H1 (cell line): ENCODE data around the gene TGFB1. TPM values are rescaled to one million over a fixed set of nuclear protein-coding genes. Genes with fewer than 3 reads are reported as not detected.

Experiments used
- CTCF ChIA-PET: fragments of 300-600 bp; sonication (Branson Sonifier 250); formaldehyde crosslinking; loops from one replicate; lab custom pipeline; 2021; ENCODE audit not compliant: partially characterized antibody; lab: Charles Lee
- POLR2A ChIA-PET: fragments of 300-600 bp; sonication (Branson Sonifier 250); formaldehyde crosslinking; loops from one replicate; lab custom pipeline; 2021; ENCODE audit warnings: inconsistent platforms; ENCODE audit not compliant: partially characterized antibody; lab: Charles Lee
- DNase-seq, 2 experiments: peaks; one replicate each; pipeline versions ENCODE4 v3.0.0 to v3.0.0-alpha.2; 2010 to 2022; ENCODE audit warnings: low spot score in 2 of 2, low read depth in 1 of 2, mixed read lengths in 1 of 2
- FAIRE-seq: peaks from 2 replicates; lab custom pipeline; 2011; peaks lifted over from hg19 to GRCh38; lab: Jason Lieb, UNC
- H2AFZ ChIP-seq: 2 replicates; pipeline ENCODE4 v1.8.1; 2012; ENCODE audit warnings: low read length, inconsistent platforms
- H2AK5ac ChIP-seq: 2 replicates; pipeline ENCODE4 v1.6.1; 2013; ENCODE audit warnings: low read depth, low read length
- H2BK120ac ChIP-seq: replicated peaks from 2 replicates; pipeline ENCODE3; 2013; ENCODE audit warnings: low read depth, low read length, inconsistent platforms
- H2BK12ac ChIP-seq: 2 replicates; pipeline ENCODE4 v1.6.1; 2013; ENCODE audit warnings: low read depth, low read length
- H2BK15ac ChIP-seq: 2 replicates; pipeline ENCODE4 v1.6.1; 2013; ENCODE audit warnings: low read length
- H2BK20ac ChIP-seq: 2 replicates; pipeline ENCODE4 v1.6.1; 2013; ENCODE audit warnings: low read length
- H2BK5ac ChIP-seq: 2 replicates; pipeline ENCODE4 v1.6.1; 2013; ENCODE audit warnings: low read depth, low read length
- H3K14ac ChIP-seq: 2 replicates; pipeline ENCODE4 v1.6.1; 2013; ENCODE audit warnings: inconsistent platforms; ENCODE audit not compliant: insufficient read length
- H3K18ac ChIP-seq: 2 replicates; pipeline ENCODE4 v1.6.1; 2013; ENCODE audit warnings: low read length; ENCODE audit errors: extremely low read depth
- H3K23ac ChIP-seq: 2 replicates; pipeline ENCODE4 v1.6.1; 2013; ENCODE audit warnings: inconsistent platforms; ENCODE audit not compliant: insufficient read length
- H3K23me2 ChIP-seq: 2 replicates; pipeline ENCODE4 v1.6.1; 2013; ENCODE audit warnings: low read depth, low read length
- H3K27ac ChIP-seq: 2 replicates; pipeline ENCODE4 v1.6.1; 2011; ENCODE audit warnings: low read depth, low read length, inconsistent platforms
- H3K27me3 ChIP-seq, 4 experiments: replicated peaks in 1 of 4; 1 replicate in 1 of 4; 2 replicates in 3 of 4; pipeline versions ENCODE4 v1.6.1 to v1.8.1; 2011 to 2013; ENCODE audit warnings: low read length in 3 of 4, mild to moderate bottlenecking in 3 of 4, inconsistent platforms in 2 of 4, mixed read lengths in 2 of 4, moderate library complexity in 1 of 4; ENCODE audit not compliant: control insufficient read depth in 3 of 4, insufficient read depth in 3 of 4; ENCODE audit errors: extremely low read depth in 1 of 4
- H3K36me3 ChIP-seq, 4 experiments: 2 replicates each; pipeline versions ENCODE4 v1.6.1 to v1.8.1; 2011 to 2013; ENCODE audit warnings: mild to moderate bottlenecking in 4 of 4, low read length in 3 of 4, moderate library complexity in 2 of 4, control low read depth in 1 of 4, inconsistent platforms in 1 of 4; ENCODE audit not compliant: insufficient read depth in 4 of 4, control insufficient read depth in 2 of 4
- H3K4ac ChIP-seq: replicated peaks from 2 replicates; pipeline ENCODE3; 2013; ENCODE audit warnings: low read length, low read depth, mixed read lengths, inconsistent platforms; ENCODE audit not compliant: insufficient read length
- H3K4me1 ChIP-seq, 4 experiments: replicated peaks in 1 of 4; 1 replicate in 1 of 4; 2 replicates in 3 of 4; pipeline versions ENCODE4 v1.6.1 to v1.8.1; 2011 to 2013; ENCODE audit warnings: low read length in 3 of 4, inconsistent platforms in 2 of 4, mixed read lengths in 1 of 4; ENCODE audit not compliant: insufficient read depth in 4 of 4, control insufficient read depth in 3 of 4
- H3K4me2 ChIP-seq, 2 experiments: 2 replicates each; pipeline versions ENCODE4 v1.6.1 to v1.8.1; 2011 to 2013; ENCODE audit warnings: low read depth in 2 of 2, low read length in 2 of 2, control low read depth in 1 of 2, inconsistent platforms in 1 of 2, mild to moderate bottlenecking in 1 of 2; ENCODE audit not compliant: insufficient read depth in 1 of 2
- H3K4me3 ChIP-seq, 4 experiments: fragments of 200-600, 300-600 bp in 1 of 4; sonication (generic), shearing (Covaris generic), sonication (Bioruptor Twin) in 1 of 4; 2 replicates each; pipeline versions ENCODE4 v1.5.1 to v1.8.1; 2011 to 2016; ENCODE audit warnings: low read length in 4 of 4, low read depth in 3 of 4, control low read depth in 2 of 4, inconsistent platforms in 2 of 4, mild to moderate bottlenecking in 2 of 4, mixed read lengths in 1 of 4, moderate library complexity in 1 of 4; ENCODE audit not compliant: insufficient read depth in 2 of 4; ENCODE audit errors: extremely low read depth in 1 of 4
- H3K56ac ChIP-seq: replicated peaks from 2 replicates; pipeline ENCODE3; 2013; ENCODE audit warnings: low read depth, mild to moderate bottlenecking, mixed read lengths, low read length, inconsistent platforms; ENCODE audit not compliant: insufficient read length
- H3K79me1 ChIP-seq: 2 replicates; pipeline ENCODE4 v1.6.1; 2013; ENCODE audit warnings: low read depth, low read length, control low read depth
- H3K79me2 ChIP-seq, 2 experiments: 2 replicates each; pipeline versions ENCODE4 v1.6.1 to v1.8.1; 2012 to 2013; ENCODE audit warnings: low read length in 2 of 2, mild to moderate bottlenecking in 2 of 2, inconsistent platforms in 1 of 2; ENCODE audit not compliant: insufficient read depth in 2 of 2, control insufficient read depth in 1 of 2
- H3K9ac ChIP-seq, 4 experiments: replicated peaks in 1 of 4; 1 replicate in 1 of 4; 2 replicates in 3 of 4; pipeline versions ENCODE4 v1.6.1 to v1.8.1; 2011 to 2013; ENCODE audit warnings: low read depth in 3 of 4, low read length in 3 of 4, control low read depth in 2 of 4, mild to moderate bottlenecking in 2 of 4, moderate library complexity in 2 of 4, inconsistent platforms in 1 of 4; ENCODE audit errors: extremely low read depth in 1 of 4
- H3K9me3 ChIP-seq, 2 experiments: 2 replicates each; pipeline versions ENCODE4 v1.6.1 to v1.8.1; 2012 to 2013; ENCODE audit warnings: mild to moderate bottlenecking in 2 of 2, moderate library complexity in 2 of 2, control low read depth in 1 of 2, inconsistent platforms in 1 of 2, low read depth in 1 of 2, low read length in 1 of 2, mixed read lengths in 1 of 2; ENCODE audit not compliant: insufficient read depth in 2 of 2
- H4K20me1 ChIP-seq, 2 experiments: replicated peaks in 1 of 2; 2 replicates each; pipeline versions ENCODE3 to v1.8.1; 2011 to 2013; ENCODE audit warnings: inconsistent platforms in 2 of 2, low read length in 2 of 2, mild to moderate bottlenecking in 1 of 2; ENCODE audit not compliant: insufficient read depth in 2 of 2, control insufficient read depth in 1 of 2
- H4K5ac ChIP-seq: 2 replicates; pipeline ENCODE4 v1.6.1; 2013; ENCODE audit warnings: low read length, low read depth, mixed read lengths, inconsistent platforms; ENCODE audit not compliant: insufficient read length
- H4K8ac ChIP-seq: 2 replicates; pipeline ENCODE4 v1.8.0; 2013; ENCODE audit warnings: mild to moderate bottlenecking, moderate library complexity, low read length, inconsistent platforms; ENCODE audit not compliant: insufficient read depth; ENCODE audit errors: extremely low read depth
- H4K91ac ChIP-seq: replicated peaks from 2 replicates; pipeline ENCODE3; 2013; ENCODE audit warnings: low read length, mixed read lengths, inconsistent platforms; ENCODE audit not compliant: insufficient read length
- BCL11A ChIP-seq, 2 experiments: IDR thresholded peaks; one replicate each; pipeline ENCODE4 v1.6.1; 2011; ENCODE audit warnings: low read depth in 2 of 2, low read length in 2 of 2, mild to moderate bottlenecking in 2 of 2
- CBX8 ChIP-seq: fragments of 300-800, 300-1000 bp; sonication (generic); IDR thresholded peaks from 2 replicates; pipeline ENCODE4 v1.7.1; 2016; ENCODE audit warnings: low read depth, low read length, borderline replicate concordance
- CREB1 ChIP-seq: IDR thresholded peaks from 2 replicates; pipeline ENCODE4 v1.6.1; 2012; ENCODE audit warnings: inconsistent platforms
- EZH2 ChIP-seq: fragments of 200-600 bp; sonication (generic); IDR thresholded peaks from 2 replicates; pipeline ENCODE4 v1.7.1; 2012; ENCODE audit warnings: low read depth, mild to moderate bottlenecking, moderate library complexity, low read length, inconsistent platforms; ENCODE audit not compliant: severe bottlenecking
- GTF2F1 ChIP-seq: IDR thresholded peaks from 2 replicates; pipeline ENCODE4 v1.6.1; 2012; ENCODE audit warnings: low read depth, low read length, improper control_type of control experiment, borderline replicate concordance
- JUND ChIP-seq: IDR thresholded peaks from 2 replicates; pipeline ENCODE4 v1.6.1; 2011; ENCODE audit warnings: mild to moderate bottlenecking, improper control_type of control experiment, low read length
- KDM1A ChIP-seq: fragments of 200-600, 300-600 bp; sonication (generic); IDR thresholded peaks from 2 replicates; pipeline ENCODE4 v1.7.1; 2016; ENCODE audit warnings: mild to moderate bottlenecking, low read length, borderline replicate concordance
- NANOG ChIP-seq: IDR thresholded peaks from 2 replicates; pipeline ENCODE4 v1.6.1; 2011; ENCODE audit warnings: low read length, low read depth, mild to moderate bottlenecking, inconsistent platforms; ENCODE audit not compliant: insufficient read depth, poor library complexity, severe bottlenecking
- RBBP5 ChIP-seq: IDR thresholded peaks from 2 replicates; pipeline ENCODE4 v1.7.1; 2012; ENCODE audit warnings: low read depth, mild to moderate bottlenecking, inconsistent platforms, low read length, moderate library complexity, borderline replicate concordance
- SIRT6 ChIP-seq: IDR thresholded peaks from one replicate; pipeline ENCODE4 v1.7.1; 2012; ENCODE audit warnings: low read length, inconsistent platforms
- SP2 ChIP-seq: IDR thresholded peaks from 2 replicates; pipeline ENCODE4 v1.6.1; 2012; ENCODE audit warnings: mild to moderate bottlenecking, low read length, inconsistent platforms
- TAF7 ChIP-seq: optimal IDR thresholded peaks from 2 replicates; pipeline ENCODE3; 2011; ENCODE audit warnings: low read depth, mild to moderate bottlenecking, inconsistent platforms, low read length, moderate library complexity, borderline replicate concordance
- WGBS, 2 experiments: shearing (Covaris generic) in 1 of 2; methylation state at CpG; one replicate each; pipeline versions ENCODE4 v1.1.6 to v1.1.7; 2013 to 2015; ENCODE audit warnings: low lambda C conversion rate in 2 of 2, mixed read lengths in 2 of 2, inconsistent platforms in 1 of 2, low coverage in 1 of 2, missing lambda C conversion rate in 1 of 2; ENCODE audit not compliant: insufficient replicate concordance in 2 of 2, insufficient coverage in 1 of 2, insufficient read length in 1 of 2; ENCODE audit errors: extremely low coverage in 1 of 2, missing lambda C conversion rate in 1 of 2; 5-methylcytosine and 5-hydroxymethylcytosine counted together
- polyA plus RNA-seq, 7 experiments: library from polyadenylated mRNA; depleted of rRNA in 3 of 7; stranded (reverse) in 5 of 7; unstranded in 2 of 7; fragments of >200 nt in 5 of 7; fragments of 200-250 nt in 2 of 7; gene quantifications; 1 replicate in 5 of 7; 2 replicates in 1 of 7; 4 replicates in 1 of 7; pipeline versions ENCODE4 v1.2.1 to v1.2.3, GENCODE V29; 2011 to 2013; ENCODE audit warnings: missing spikeins in 2 of 7, mixed read lengths in 2 of 7
- total RNA-seq: library from RNA; stranded (reverse); fragmentation: NEBNext Ultra II Directional; extraction: Animal tissue kit (Norgen Biotek cat#: 25700); gene quantifications from 2 replicates; pipeline ENCODE4 v1.2.1, GENCODE V29; 2021

The TGFB1 gene
- total and polyA plus RNA-seq, 2 of the 8 experiments (the other 6 are each of a cell fraction or from before 2014, with no cell fraction given) = 1.7 to 10.6 TPM

- Histone ChIP-seq H3K4me1 (peaks cover 0 to 5% (median 0%) of the 10 kb centered on the region in 4 experiments; a peak in 5 of 7 replicates), H2BK20ac (no peak overlapping the region), H3K27ac (no peak overlapping the region), H3K79me1 (peaks cover 10% of the 10 kb centered on the region; the same call in 1 of the 2 replicates), H4K8ac (no peak overlapping the region), H3K4me2 (peak overlapping the region; percentile 77 to 90), H2BK12ac (no peak overlapping the region), H4K5ac (no peak overlapping the region), H3K23me2 (peaks cover 4% of the 10 kb centered on the region), H2BK15ac (no peak overlapping the region), H4K91ac (no peak overlapping the region), H3K27me3 (no peaks in the 10 kb centered on the region), H2AK5ac (no peak overlapping the region), H3K18ac (no peak overlapping the region), H3K56ac (no peak overlapping the region), H3K9me3 (no peaks in the 10 kb centered on the region), H3K36me3 (no peaks in the 10 kb centered on the region), H3K79me2 (peaks cover 0 to 33% of the 10 kb centered on the region in 2 experiments; a peak in 2 of 4 replicates), H3K4ac (no peak overlapping the region), H4K20me1 (peaks cover 0 to 1% of the 10 kb centered on the region in 2 experiments), H2AFZ (no peak overlapping the region), H3K9ac (peak overlapping the region in 2 of 4 experiments; percentile 6 to 96; a peak in 2 of 7 replicates), H3K4me3 (peak overlapping the region; percentile 85 to 99 (median 98); a peak in 7 of 8 replicates), H3K14ac (no peak overlapping the region), H2BK5ac (no peak overlapping the region), H3K23ac (no peak overlapping the region), H2BK120ac (no peak overlapping the region)
- FAIRE-seq (no peak), DNase-seq (no peak)
- WGBS, 2 experiments = 86% methylated on average over 3 of the region's 3 CpGs; no CpG with 5 or more reads in 1 of the 2 experiments
- ChIA-PET POLR2A (interaction anchor here (0.5 to 2.0 kb wide), 5 partner anchors 9 to 41 kb away, joined by 3 to 10 read pairs (median 7); partner anchors contain the start of genes B3GNT8 and DMAC2), CTCF (interaction anchor here (0.8 to 1.2 kb wide), 2 partner anchors 10 to 45 kb away, joined by 3 read pairs; no protein-coding TSS in a partner anchor)
- no peak for TF ChIP-seq SP2
- no peak for TF ChIP-seq CBX8
- TF ChIP-seq GTF2F1 = no peak
- TF ChIP-seq TAF7 = no peak
- TF ChIP-seq RBBP5 = no peak
- TF ChIP-seq NANOG = no peak
- TF ChIP-seq JUND = no peak
- no peak for TF ChIP-seq CREB1
- TF ChIP-seq SIRT6 = no peak
- no peak for TF ChIP-seq EZH2
- no peak for TF ChIP-seq KDM1A
- no peak for TF ChIP-seq BCL11A (IDR thresholded peaks at IDR 0.05; ENCODE audit: low read depth in 2 of 2, low read length in 2 of 2)
Observed at GRCh38 chr19:41398598-41398997, 44.9 kb upstream of the TGFB1 start.
